GM18858 (cell line): ENCODE data around the gene SPSB4.

Experiments
- ATAC-seq: cut with Tn5 transposase; IDR thresholded peaks from one replicate; pipeline ENCODE4 v1.9.1; 2021; ENCODE audit not compliant: unreplicated experiment

SPSB4 gene

DNA sequence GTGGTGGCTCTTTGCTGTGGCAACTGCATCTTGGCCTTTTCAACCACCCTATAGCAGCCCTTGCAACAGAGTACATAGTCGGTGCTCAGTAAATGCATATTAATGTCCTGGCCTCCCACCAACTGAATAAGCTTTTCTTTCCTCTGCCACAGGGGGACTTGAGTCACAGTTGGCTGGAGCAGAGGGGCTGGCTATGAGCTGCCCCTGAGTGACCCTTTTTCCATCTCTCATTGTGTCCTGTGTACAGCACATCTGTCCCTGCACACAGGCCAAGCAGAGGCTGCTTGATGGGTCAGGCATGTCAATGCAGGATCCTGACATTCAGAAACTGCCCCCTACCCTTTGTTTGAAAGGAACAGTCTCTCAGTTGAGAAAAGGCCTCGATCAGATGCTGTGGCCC, 22.4 kb downstream of the SPSB4 start:
- no peak for ATAC-seq

DNA sequence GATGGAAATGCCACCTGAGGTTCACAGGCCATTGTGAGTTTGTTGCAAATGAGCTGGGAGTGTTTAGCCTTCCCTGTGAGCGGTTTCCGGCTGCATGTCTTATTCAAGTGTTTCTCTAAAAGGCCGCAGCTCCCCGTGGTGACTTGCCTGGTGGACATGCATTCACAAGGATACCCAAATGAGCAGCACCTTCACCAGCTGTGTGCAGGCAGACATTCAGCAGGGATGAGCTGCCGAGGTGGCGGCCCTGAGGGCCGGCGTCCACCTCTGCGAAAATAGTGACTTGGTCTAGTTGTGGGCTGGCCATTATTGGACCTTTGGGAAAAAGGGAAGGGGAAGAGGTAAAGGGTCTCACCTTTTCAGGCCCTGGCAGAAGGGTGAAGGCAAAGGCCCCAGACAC, 23.4 kb downstream of the SPSB4 start:
- no peak for ATAC-seq

DNA sequence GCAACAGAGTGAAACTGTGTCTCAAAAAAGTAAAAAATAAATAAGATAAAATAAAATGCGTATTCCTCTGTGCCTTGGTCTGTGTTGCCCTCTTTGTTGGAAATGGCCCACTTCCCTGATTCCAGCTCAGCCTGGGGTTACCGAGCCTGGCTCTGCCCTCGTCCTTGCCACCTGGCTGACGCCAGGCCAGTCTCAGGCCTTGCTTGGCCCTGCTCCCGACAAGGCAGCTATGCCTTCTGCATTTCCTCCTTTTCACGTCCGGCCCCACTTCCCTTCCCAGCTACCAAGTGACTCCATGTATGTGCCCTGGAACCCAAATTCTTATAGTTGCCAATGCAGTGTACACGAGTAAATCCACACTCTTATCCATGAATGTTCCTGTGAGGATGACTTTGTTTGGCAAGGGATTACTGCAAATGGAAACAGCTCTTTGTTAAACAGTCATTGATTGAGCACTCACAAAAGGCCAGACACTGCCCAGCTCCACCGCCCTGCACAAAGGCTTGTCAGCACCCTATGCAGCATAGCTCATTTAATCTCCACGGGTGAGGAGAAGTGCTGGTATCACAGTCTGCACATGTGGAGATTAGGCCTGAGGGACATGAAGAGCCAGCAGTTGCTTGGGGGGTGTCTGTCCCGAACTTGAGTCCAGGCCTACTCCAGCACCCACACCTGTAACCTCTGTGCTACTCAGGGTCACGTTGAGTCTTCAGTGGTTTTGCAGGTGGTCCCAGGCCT, 25.1 kb downstream of the SPSB4 start:
- ATAC-seq, result no peak

DNA sequence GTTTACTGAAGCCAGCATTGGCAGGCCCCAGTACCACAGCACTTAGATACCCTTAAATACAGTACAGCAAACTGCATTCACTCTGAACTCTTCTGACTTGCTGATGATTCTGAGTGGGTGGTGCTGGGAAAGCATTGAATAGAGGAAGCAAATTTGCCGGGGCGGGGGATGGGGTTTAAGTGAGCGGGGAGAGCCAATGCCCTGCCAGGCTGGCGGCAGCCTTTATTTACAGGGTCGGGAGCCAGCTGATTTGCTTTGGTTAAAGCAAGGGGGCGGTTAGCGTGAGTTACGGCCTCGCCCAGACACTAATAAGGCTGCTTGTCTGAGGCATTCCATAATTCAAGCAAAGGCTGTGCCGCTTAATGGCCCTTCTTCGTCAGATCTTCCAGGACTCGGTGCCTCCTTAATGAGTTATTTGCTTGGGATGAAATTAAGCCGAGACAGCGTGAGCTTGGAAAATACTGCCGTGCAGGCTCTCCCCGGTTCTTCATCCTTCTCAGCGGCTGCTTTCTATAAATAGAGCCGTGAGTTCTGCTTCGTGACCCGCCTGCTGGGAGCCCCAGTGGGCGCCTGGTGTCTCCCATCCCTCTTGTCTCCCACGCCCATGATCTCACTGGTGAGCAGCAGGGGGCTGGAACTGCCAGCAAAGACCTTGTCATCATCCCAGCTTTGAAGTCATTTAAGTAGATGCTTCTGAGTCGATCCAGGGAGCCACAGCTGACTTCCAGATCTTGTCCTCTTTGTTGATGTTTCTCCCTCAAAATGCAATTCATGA, 25.8 kb downstream of the SPSB4 start:
- ATAC-seq, result no peak

DNA sequence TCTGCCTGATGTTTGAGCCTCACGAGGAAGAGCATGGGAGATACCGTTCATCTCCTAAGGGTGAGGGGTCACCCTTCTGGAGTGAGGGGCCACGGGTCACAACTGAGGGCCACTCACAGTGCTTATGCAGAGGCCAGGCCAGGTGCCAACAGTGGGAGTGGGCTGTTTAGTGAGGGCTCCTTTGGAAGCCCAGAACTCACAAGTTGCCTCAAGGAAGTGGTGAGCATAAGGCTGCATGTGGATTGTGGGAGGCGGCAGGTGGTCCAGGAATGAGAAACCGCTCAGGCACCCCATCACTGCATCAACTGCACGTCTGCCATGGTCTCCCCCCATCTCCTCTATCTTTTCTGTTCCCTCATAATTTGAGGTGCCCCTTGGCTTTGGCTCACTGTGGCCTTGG, 26.5 kb downstream of the SPSB4 start:
- no peak for ATAC-seq

DNA sequence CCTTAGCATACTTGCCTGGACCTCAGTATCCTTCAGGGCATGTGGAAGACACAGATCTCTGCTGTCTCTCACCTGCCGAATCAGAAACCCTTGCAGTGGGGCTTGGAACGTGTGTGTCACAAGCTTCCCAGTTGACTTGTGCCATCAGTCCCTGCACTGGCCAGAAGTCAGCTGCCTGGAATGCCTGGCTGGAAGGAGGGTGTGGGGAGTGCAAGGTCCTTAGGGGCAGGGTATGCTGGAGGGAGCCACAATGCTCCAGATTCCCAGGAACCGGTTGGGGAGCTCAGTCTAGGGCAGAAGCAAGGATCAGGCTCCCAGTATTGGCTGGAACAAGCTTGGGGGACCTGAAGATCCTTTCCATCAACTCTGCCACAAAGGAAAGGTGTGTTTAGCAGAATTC, 27.1 kb downstream of the SPSB4 start:
- ATAC-seq, result no peak

DNA sequence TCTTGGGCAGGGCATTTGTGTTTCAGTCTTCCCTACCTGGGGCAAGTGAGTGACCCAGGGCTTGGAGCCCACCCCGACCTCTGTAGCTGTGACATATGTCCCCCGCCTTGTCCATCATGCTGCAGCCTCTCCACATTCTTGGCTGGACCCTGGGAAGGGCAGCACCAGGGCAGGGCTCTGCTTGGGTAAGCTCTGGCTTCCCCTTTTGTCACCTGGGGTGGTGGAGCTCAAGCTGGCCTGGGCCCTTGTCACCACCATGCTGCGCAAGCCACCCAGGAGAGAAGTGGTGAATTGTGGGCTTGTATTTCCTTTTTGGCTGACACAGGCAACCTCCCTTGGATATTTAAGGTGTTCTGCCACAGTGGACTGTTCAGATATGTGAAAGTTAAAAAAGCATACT, 29.3 kb downstream of the SPSB4 start:
- no peak for ATAC-seq

DNA sequence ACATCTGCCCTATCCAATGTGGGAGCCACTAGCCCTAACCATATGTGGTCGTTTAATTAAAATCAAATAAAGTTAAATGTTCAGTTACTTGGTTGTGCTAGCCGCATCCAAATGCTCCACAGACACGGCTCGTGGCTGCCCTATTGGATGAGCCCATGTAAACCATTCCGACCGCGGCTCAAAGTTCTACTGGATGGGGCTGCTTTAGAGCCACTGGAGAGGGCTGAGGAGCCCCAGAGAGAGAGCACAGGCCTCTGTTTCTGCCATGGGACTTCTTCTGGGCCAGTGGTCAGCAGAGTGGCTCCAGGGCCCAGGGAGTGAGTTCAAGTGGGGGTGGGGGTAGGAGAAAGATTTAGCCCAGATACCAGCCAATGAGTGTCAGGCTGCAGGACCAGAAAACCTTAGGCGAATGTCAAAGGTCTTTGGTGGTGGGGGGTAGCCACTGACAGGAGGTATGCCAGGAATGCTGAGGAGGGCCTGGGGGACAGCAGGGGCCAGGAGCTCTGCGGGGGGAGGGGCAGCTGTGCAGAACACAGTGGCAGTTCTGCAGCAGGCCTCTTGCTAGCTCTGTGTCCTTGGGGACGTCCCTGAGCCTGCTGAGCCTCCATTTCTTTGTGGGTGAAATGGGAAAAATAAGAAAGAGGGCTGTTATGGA, 30.1 kb downstream of the SPSB4 start:
- ATAC-seq, result no peak

DNA sequence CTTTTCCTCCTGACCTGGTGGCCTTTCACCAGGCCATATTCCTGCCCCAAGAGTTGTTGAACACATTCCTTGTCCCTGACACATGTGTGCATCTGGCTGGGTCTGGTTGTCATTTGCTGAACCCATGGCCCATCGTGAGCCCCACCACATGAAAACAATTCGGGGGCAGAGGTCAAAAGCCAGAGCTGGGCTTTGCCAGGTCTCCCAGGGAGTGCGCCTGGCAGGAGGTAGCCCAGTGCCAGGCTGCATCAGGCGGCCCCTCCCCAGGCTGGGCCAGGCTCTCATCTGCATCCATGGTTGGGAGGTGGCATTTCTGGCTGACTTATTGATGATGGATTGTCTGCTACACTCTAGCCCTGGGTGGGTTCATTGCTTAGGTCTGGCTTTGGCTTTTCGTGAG, 30.9 kb downstream of the SPSB4 start:
- ATAC-seq, result no peak

DNA sequence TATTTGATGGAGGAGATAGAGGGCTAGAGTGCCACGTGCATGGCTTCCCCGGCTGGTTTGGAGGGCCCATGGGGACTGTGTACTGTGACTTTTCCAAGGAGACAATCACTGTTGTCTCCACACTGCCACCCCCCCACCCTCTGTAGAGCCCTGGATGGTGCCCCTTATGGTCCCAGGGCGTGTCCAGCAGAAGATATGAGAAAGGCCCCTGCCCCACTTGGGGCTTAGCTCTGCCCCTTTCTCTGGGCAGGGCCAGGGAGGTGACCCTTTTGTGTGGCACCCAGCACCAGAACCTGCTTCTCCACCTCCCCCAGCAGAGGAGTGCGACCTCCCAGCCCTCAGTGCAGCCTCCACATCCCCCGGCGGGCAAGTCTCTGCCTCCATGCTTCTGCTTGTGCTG, 32.1 kb downstream of the SPSB4 start:
- ATAC-seq, result no peak

DNA sequence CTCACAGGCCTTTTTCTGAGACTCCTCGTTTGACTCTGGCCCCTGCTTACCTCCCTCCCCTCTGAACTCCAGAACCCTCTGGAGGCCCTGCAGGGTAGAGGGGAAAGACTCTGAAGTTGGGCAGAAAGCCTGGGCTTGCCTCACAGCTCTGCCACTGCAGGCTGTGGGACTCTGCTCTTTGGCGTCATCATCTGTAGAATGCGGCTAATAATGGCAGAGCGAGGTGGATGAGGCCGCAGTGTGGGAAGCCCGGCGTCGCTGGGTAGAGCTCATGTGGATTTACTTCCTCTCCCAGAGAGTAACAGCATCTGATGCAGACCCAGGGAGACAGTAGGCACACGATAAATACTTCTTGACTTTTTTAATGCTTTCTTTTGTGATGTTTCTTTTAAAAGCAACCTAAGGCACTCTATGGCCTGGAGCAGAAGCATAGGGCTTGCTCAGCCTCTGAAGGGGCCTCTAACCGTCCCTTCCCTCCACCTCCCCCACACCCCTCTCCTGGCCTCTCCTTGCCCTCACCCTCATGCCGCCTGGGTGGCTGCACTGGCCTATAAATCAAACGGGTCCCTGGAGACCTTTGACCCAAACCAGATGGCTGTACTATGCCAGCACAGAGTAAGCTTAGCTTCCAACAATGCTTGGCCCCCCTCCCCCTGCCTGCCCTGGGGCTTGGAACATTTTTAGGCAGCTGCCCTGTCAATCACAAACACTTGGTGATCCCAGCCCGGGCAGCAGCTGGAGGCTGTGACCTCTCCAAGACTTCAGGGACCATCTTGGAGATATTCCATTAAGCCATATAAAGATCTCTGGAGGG, 32.9 kb downstream of the SPSB4 start:
- ATAC-seq, result no peak

DNA sequence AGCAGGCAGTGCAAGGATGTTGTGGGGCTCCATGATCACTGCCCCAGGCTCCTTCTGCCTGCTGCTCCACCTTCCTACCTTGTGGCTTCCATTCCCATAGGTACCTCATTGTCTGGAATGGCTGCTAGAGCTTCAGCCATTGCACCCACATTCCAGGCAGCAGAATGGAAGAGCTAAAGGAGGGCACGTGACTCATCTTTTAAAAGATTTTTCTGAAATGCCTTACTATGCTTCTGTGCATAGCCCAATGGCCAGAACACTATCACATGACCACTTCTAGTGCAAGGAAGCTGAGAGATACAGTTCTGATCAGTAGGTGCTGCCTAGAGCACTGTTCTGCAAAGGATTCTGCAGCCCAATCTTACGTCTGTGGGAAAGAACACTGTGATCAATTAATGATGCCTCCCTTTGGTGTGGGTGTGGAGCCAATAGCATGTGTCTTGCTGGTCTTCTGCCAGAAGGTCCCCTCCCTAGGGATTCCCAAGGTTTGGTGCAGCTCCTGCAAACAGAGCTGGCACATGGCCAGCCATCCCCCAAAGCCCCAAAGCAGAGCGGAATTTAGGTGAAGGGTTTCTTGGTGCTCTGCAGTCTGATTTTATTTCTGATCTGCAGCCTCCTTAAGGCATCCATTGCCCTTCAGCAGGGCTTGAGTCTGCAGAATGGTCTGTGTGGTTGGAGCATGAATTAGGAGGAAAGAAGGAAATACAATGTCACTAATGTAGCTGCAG, 34.4 kb downstream of the SPSB4 start:
- no peak for ATAC-seq

DNA sequence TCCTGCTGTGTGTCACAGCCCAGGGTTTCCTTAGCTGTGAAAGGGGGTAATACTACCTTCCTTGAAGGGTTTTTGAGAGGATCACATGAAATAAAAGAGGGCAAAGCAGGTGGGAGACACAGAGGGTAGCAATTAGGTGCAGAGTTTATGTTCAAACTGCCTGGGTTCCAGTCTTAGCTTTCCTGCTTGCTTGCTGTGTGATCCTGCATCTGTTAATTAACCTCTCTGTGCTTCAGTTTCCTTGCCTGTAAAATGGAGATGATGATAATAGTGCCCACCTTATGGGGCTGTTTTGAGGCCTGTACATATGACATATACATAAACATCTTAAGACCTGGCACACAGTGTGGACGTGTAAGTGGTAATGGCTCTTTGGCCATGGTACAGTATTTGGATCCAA, 35.0 kb downstream of the SPSB4 start:
- no peak for ATAC-seq

DNA sequence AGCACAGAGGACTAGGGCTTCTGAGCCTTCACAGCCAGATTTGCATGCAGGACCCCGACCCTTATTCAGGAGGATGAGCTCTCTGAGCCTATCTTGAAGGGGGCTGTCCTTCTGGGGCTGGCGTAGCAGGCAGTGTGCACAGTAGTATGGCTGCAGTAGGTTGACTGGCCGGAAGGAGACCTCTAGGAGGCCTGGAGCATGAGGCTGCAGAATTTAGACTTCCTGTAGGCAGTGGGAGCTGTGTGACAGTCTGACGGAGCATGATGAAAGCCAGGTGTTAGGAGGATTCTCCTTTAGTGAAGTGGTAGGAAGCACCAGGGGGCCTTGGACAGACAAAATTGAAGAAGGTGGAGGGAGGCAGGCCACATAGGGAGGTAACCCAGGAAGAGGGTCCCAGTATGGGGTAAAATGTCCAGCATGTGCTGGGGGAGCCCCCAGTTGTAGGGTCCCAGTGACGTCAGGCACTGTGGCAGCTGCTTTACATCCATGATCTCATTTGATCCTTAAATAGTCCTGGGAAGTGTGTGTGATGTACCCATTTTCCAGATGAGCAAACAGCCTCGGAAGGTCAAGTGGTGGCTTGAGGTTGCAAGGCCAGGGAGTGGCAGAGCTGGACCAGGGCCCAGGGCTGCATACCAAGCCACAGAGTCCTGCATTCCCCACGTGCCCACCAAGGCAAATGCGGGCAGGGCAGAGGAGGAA, 36.1 kb downstream of the SPSB4 start:
- no peak for ATAC-seq

DNA sequence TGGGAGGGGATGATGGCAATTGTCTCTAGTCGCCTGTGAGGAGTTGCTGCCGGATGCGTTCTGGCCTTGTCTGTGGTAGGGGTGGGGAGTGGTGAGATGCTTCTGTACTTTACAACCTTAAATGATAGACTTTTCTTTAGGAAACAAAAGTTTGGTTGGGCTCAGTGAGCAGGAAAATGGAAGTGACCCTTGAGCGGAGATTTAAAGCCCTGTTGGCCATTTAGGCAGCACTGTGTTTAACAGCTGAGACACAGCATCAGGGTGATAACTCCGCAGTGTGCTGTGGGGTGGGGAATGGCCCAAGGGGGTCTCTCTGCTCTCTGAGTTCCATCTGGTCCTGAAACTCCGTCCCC, 36.6 kb downstream of the SPSB4 start:
- ATAC-seq, result no peak

DNA sequence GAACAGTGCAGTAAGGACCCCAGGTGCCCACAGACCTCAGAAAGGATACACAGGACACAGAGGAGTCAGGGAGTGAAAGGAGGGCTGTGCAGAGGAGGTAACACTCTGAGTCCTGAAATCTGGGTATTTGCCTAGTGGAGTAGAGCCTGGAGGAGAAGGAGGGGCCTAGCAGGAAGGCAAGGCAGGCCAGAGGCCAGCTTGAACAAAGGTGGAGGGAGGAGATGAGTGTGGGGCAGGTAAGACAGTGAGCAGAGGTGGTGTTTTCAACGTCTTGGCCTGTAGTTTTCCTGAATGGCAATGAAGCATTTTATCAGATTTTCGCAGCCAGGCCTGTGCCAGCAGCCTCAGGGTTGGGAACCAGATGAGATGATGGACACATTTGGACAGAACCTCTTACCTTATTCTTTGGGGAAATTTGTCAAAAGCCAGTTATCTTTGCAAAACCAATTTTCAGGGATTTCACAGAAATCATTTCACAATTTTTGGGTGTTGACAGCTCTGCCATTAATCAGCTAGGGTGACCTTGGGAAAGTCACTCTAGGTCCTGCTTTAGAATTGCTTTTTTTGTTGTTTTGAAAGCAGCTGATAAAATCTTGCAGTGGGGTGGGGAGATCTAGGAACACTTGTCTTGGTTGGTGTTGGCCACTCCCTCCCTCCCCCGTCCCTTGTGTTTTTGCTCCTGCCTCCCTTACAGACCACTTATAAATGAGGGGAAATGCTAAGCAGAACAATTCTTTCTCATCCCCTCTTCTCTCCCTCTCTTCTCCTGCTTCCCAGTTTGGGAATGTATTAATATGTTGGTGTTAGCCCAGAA, 38.4 kb downstream of the SPSB4 start:
- no peak for ATAC-seq

DNA sequence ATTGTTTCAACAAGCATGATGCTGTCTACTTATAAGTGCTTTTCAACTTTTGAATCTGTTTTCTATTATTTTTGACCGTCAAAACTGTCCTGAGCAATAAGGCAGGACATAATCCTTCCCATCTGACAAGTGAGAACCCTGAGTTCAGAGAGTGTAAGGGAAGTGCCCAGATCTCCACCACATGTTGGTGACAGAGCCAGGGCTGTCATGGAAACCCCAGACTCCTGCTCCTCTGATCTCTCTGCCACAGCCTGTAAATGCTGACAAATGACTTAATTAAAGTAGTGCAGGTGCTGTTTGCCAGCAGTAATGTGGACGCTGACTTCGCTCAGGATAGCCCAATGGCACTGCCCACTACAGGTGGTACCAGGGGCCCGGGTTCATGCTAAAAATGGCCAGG, 40.3 kb downstream of the SPSB4 start:
- no peak for ATAC-seq

DNA sequence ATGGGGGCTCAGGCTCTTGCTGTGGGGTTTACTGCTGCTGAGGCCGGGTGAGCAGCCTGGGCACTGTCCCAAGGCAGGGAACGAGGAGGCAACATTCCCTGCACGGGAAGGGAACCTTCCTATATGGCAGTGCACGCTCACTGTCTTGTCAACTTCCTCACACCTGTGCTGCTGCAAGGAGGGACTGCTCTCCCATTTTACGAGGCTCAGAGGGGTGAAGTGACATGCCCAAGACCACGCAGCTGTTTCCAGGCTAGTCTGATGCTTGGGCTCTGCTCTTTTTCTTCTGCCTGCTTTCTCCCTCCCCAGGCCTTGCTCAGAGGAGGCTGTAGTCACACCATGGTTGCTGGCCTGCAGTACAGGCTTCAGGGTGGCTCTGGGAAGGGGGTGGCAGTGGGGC, 41.5 kb downstream of the SPSB4 start:
- ATAC-seq, result no peak

DNA sequence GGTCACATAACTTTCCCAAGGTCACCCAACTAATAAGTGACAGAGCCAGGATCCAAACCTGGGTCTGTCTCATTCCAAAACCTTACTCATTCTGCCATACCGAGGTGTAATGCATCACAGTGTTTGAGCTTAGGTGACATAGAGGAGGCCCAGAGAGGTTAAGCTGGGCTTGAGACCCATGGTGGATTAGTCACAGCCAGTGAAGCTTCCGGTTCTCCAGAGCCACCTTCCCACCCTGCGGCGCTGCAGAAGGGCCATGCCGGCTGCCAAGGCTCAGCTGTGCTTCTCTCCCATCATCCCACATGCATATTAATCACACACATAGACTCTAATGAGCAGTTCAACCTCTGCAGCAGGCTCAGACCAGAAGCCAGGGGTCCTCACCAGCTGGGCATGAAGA, 42.2 kb downstream of the SPSB4 start:
- ATAC-seq, result no peak
